ENCODE data around the gene PACS1. TPM values are rescaled to one million over a fixed set of nuclear protein-coding genes. Genes with fewer than 3 reads are reported as not detected.

The PACS1 gene
- total RNA-seq, 4 donors from 2014 or later, result 17.9 to 37.6 (median 25.4) TPM

GRCh38 chr11:66032957-66033735 is 36.9 kb upstream of the PACS1 start:
- 76% methylated on average over 5 to 8 of the region's 8 CpGs for WGBS, 2 donors
- H3K4me1 ChIP-seq, result no peaks in the 10 kb centered on the region
- no peaks in the 10 kb centered on the region for H3K9me3 ChIP-seq
- no peak for TF ChIP-seq CTCF (IDR thresholded peaks at IDR 0.05)
- no peak for TF ChIP-seq POLR2A (IDR thresholded peaks at IDR 0.05)
- no peak overlapping the region for H3K27ac ChIP-seq
- intact Hi-C loops (cut with DNase I), result no loop called here
- H3K4me3 ChIP-seq, result no peak overlapping the region
- H3K36me3 ChIP-seq, result no peaks in the 10 kb centered on the region
- DNase-seq, result no peak
- H3K27me3 ChIP-seq, result peaks cover 0 to 9% (median 0%) of the 10 kb centered on the region in 4 donors

GRCh38 chr11:66035653-66036333 is 34.3 kb upstream of the PACS1 start:
- 67 to 76% methylated on average over 1 to 3 of the region's 9 CpGs for WGBS, 2 donors
- Histone ChIP-seq H3K4me3 (no peak overlapping the region), H3K27me3 (peaks cover 0 to 18% (median 0%) of the 10 kb centered on the region in 4 donors), H3K4me1 (no peaks in the 10 kb centered on the region), H3K9me3 (no peaks in the 10 kb centered on the region), H3K36me3 (no peaks in the 10 kb centered on the region), H3K27ac (no peak overlapping the region)
- intact Hi-C loops (cut with DNase I), result no loop called here
- TF ChIP-seq CTCF (IDR thresholded peaks at IDR 0.05) (no peak), POLR2A (IDR thresholded peaks at IDR 0.05) (no peak)
- no peak for DNase-seq

DNA sequence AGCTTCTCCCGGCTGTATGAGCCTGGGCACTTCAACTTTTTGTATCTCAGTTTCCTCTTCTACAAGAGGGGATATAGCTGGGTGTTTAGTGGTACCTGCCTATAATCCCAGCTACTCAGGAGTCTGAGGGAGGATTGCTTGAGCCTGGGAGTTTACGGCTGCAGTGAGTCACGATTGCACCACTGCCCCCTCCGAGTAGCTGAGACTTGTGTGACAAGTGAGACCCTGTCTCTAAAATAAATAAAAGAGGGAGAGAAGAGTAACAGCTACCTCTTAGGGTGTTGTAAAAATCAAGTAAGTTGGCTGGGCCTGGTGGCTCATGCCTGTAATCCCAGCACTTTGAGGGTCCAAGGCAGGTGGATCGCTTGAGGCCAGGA is 33.8 kb upstream of the PACS1 start:
- no peaks in the 10 kb centered on the region for H3K36me3 ChIP-seq
- H3K27me3 ChIP-seq, result peaks cover 0 to 18% (median 0%) of the 10 kb centered on the region in 4 donors
- WGBS, 2 donors, result 87 to 92% methylated on average over 2 to 4 of the region's 5 CpGs
- DNase-seq, result no peak
- no peaks in the 10 kb centered on the region for H3K9me3 ChIP-seq
- no peak overlapping the region for H3K4me3 ChIP-seq
- no peak overlapping the region for H3K27ac ChIP-seq
- intact Hi-C loops (cut with DNase I), result no loop called here
- TF ChIP-seq POLR2A (IDR thresholded peaks at IDR 0.05) (no peak), CTCF (IDR thresholded peaks at IDR 0.05) (no peak)
- H3K4me1 ChIP-seq, result no peaks in the 10 kb centered on the region

- Histone ChIP-seq H3K27me3 (peaks cover 0 to 18% (median 0%) of the 10 kb centered on the region in 4 donors), H3K4me3 (no peak overlapping the region), H3K4me1 (no peaks in the 10 kb centered on the region), H3K9me3 (no peaks in the 10 kb centered on the region), H3K27ac (no peak overlapping the region), H3K36me3 (no peaks in the 10 kb centered on the region)
- 83 to 86% methylated on average over 3 of the region's 3 CpGs for WGBS, 2 donors
- DNase-seq, result no peak
- intact Hi-C loops (cut with DNase I), result no loop called here
- TF ChIP-seq POLR2A (IDR thresholded peaks at IDR 0.05) (no peak), CTCF (IDR thresholded peaks at IDR 0.05) (no peak)
Measured at GRCh38 chr11:66037327-66037726, 32.7 kb upstream of the PACS1 start.

- Histone ChIP-seq H3K9me3 (no peaks in the 10 kb centered on the region), H3K27me3 (peaks cover 0 to 18% (median 0%) of the 10 kb centered on the region in 4 donors), H3K36me3 (no peaks in the 10 kb centered on the region), H3K4me1 (peaks cover 0 to under 1% (median under 1%) of the 10 kb centered on the region in 3 donors), H3K4me3 (no peak overlapping the region), H3K27ac (no peak overlapping the region)
- TF ChIP-seq POLR2A (IDR thresholded peaks at IDR 0.05) (no peak), CTCF (IDR thresholded peaks at IDR 0.05) (no peak)
- whole genome bisulfite sequencing, 2 donors, result 92 to 100% methylated on average over 2 of the region's 3 CpGs
- no peak for DNase-seq
- intact Hi-C loops (cut with DNase I), result no loop called here
Measured at GRCh38 chr11:66039765-66040164, 30.3 kb upstream of the PACS1 start.
